Endothelial cell of umbilical vein (primary cell): ENCODE results near the gene RLIM. TPM values are rescaled to one million over a fixed set of nuclear protein-coding genes. Genes with fewer than 3 reads are reported as not detected.

ENCODE experiments used
- BruUV-seq: library from RNA; stranded (reverse); fragments of 400-500 nt; replicated peaks from 2 replicates; lab custom pipeline; 2021; lab: Mats Ljungman, UMichigan
- CTCF ChIA-PET: fragments of 300-600, 350-600 bp; sonication (Branson Sonifier 250); formaldehyde crosslinking; loops from one replicate; lab custom pipeline; 2021; ENCODE audit warnings: antibody characterized with exemption, inconsistent platforms; lab: Charles Lee
- POLR2A ChIA-PET: fragments of 300-600, 350-600 bp; sonication (Branson Sonifier 250); formaldehyde crosslinking; loops from one replicate; lab custom pipeline; 2021; ENCODE audit warnings: antibody characterized with exemption, inconsistent platforms; lab: Charles Lee
- DNase-seq: peaks from one replicate; pipeline ENCODE4 v3.0.0-alpha.2; 2011; ENCODE audit warnings: low read depth, low spot score
- FAIRE-seq: peaks from 2 replicates; lab custom pipeline; 2011; peaks lifted over from hg19 to GRCh38; lab: Jason Lieb, UNC
- H2AFZ ChIP-seq: 2 replicates; pipeline ENCODE4 v1.6.0; 2012; ENCODE audit warnings: low read depth, low read length, control low read depth, inconsistent platforms
- H3K27ac ChIP-seq: 2 replicates; pipeline ENCODE4 v1.5.1; 2011; ENCODE audit warnings: low read depth, mild to moderate bottlenecking, control low read depth, low read length, moderate library complexity; ENCODE audit not compliant: insufficient read depth
- H3K27me3 ChIP-seq, 2 experiments: 2 replicates each; pipeline versions ENCODE4 v1.6.0 to v1.6.1; 2011; ENCODE audit warnings: low read length in 2 of 2, mixed read lengths in 1 of 2; ENCODE audit not compliant: control insufficient read depth in 2 of 2, insufficient read depth in 2 of 2
- H3K36me3 ChIP-seq, 2 experiments: 2 replicates in 1 of 2; 3 replicates in 1 of 2; pipeline ENCODE4 v1.5.1; 2011; ENCODE audit warnings: low read length in 2 of 2, mild to moderate bottlenecking in 1 of 2, moderate library complexity in 1 of 2; ENCODE audit not compliant: control insufficient read depth in 2 of 2, insufficient read depth in 2 of 2; ENCODE audit errors: extremely low read depth in 1 of 2
- H3K4me1 ChIP-seq: 3 replicates; pipeline ENCODE4 v1.5.1; 2011; ENCODE audit warnings: mild to moderate bottlenecking, low read length; ENCODE audit not compliant: control insufficient read depth, insufficient read depth; ENCODE audit errors: extremely low read depth
- H3K4me2 ChIP-seq: 2 replicates; pipeline ENCODE4 v1.6.1; 2011; ENCODE audit warnings: low read length, control low read depth, mixed read lengths; ENCODE audit not compliant: insufficient read depth
- H3K4me3 ChIP-seq, 3 experiments: fragments of 200-600 bp in 1 of 3; sonication (generic), shearing (Covaris generic) in 1 of 3; replicated peaks in 1 of 3; 2 replicates each; pipeline ENCODE4 v1.5.1; 2011 to 2016; ENCODE audit warnings: control low read depth in 3 of 3, low read length in 3 of 3, mild to moderate bottlenecking in 2 of 3, inconsistent platforms in 1 of 3, low read depth in 1 of 3, moderate library complexity in 1 of 3; ENCODE audit not compliant: insufficient read depth in 1 of 3
- H3K79me2 ChIP-seq: 2 replicates; pipeline ENCODE4 v1.6.0; 2012; ENCODE audit warnings: low read length, inconsistent platforms; ENCODE audit not compliant: control insufficient read depth, insufficient read depth
- H3K9ac ChIP-seq: replicated peaks from 2 replicates; pipeline ENCODE3; 2011; ENCODE audit warnings: low read length, control low read depth; ENCODE audit not compliant: insufficient read depth; ENCODE audit errors: extremely low read depth
- H3K9me1 ChIP-seq: replicated peaks from 3 replicates; pipeline ENCODE4 v1.6.0; 2011; ENCODE audit warnings: mild to moderate bottlenecking, low read length; ENCODE audit not compliant: control insufficient read depth, insufficient read depth; ENCODE audit errors: extremely low read depth
- H3K9me3 ChIP-seq: replicated peaks from 2 replicates; pipeline ENCODE4 v1.5.1; 2012; ENCODE audit warnings: low read length, inconsistent platforms; ENCODE audit not compliant: control insufficient read depth, insufficient read depth
- H4K20me1 ChIP-seq: replicated peaks from 2 replicates; pipeline ENCODE3; 2011; ENCODE audit warnings: mild to moderate bottlenecking, low read length; ENCODE audit not compliant: control insufficient read depth, insufficient read depth; ENCODE audit errors: extremely low read depth
- CTCF ChIP-seq, 2 donors: IDR thresholded peaks; 1 replicate in 1 of 2; 2 replicates in 1 of 2; pipeline ENCODE4 v1.5.1; 2011; ENCODE audit warnings: low read length in 2 of 2, mild to moderate bottlenecking in 2 of 2, moderate library complexity in 2 of 2, control low read depth in 1 of 2, inconsistent platforms in 1 of 2, low read depth in 1 of 2; ENCODE audit not compliant: insufficient read depth in 1 of 2; ENCODE audit errors: extremely low read depth in 1 of 2
- EZH2 ChIP-seq: IDR thresholded peaks from 2 replicates; pipeline ENCODE4 v1.6.1; 2012; ENCODE audit warnings: borderline replicate concordance, low read depth, mild to moderate bottlenecking, moderate library complexity, low read length, inconsistent platforms; ENCODE audit not compliant: severe bottlenecking
- FOS ChIP-seq: IDR thresholded peaks from 2 replicates; pipeline ENCODE4 v1.6.1; 2011; ENCODE audit warnings: mild to moderate bottlenecking, low read length, moderate library complexity, borderline replicate concordance; ENCODE audit not compliant: insufficient read depth
- GATA2 ChIP-seq: IDR thresholded peaks from 2 replicates; pipeline ENCODE4 v1.7.0; 2011; ENCODE audit warnings: low read depth, mild to moderate bottlenecking, moderate library complexity, mixed read lengths, low read length; ENCODE audit not compliant: insufficient read length, insufficient read depth
- JUN ChIP-seq: IDR thresholded peaks from 2 replicates; pipeline ENCODE4 v1.6.1; 2011; ENCODE audit warnings: borderline replicate concordance, low read depth; ENCODE audit not compliant: insufficient read length, insufficient read depth
- MAX ChIP-seq: IDR thresholded peaks from 2 replicates; pipeline ENCODE4 v1.6.1; 2011; ENCODE audit not compliant: insufficient read depth, insufficient read length
- MYC ChIP-seq: IDR thresholded peaks from one replicate; pipeline ENCODE4 v1.6.1; 2011; ENCODE audit warnings: mild to moderate bottlenecking, low read depth, low read length
- POLR2A ChIP-seq: IDR thresholded peaks from 2 replicates; pipeline ENCODE4 v1.6.1; 2012; ENCODE audit warnings: low read depth, mild to moderate bottlenecking, control low read depth, low read length
- POLR2AphosphoS5 ChIP-seq: IDR thresholded peaks from 2 replicates; pipeline ENCODE4 v1.6.1; 2012; ENCODE audit warnings: low read depth, mild to moderate bottlenecking, control low read depth, low read length, moderate library complexity; ENCODE audit not compliant: insufficient read depth
- dilution Hi-C: fragments of 300-500 bp; cut with MboI; formaldehyde crosslinking; loops from one replicate; pipeline ENCODE4 v1.15.0; 2019; ENCODE audit warnings: low sequenced_read_pairs; ENCODE audit not compliant: extremely low pct_ligation_motif_present
- intact Hi-C: fragments of 100-400 bp; cut with micrococcal nuclease; formaldehyde crosslinking; loops from one replicate; pipeline ENCODE4 v1.10.0; 2022
- polyA plus RNA-seq, 4 experiments: library from polyadenylated mRNA; depleted of rRNA in 3 of 4; stranded (reverse) in 3 of 4; unstranded in 1 of 4; fragments of >200 nt; gene quantifications; 2 replicates each; pipeline versions ENCODE4 v1.2.1 to v1.2.3, GENCODE V29; 2011 to 2012; ENCODE audit warnings: missing spikeins in 1 of 4
- total RNA-seq: library from RNA; stranded (reverse); gene quantifications from 2 replicates; pipeline ENCODE4 v1.2.3, GENCODE V29; 2021

Gene RLIM
- total and polyA plus RNA-seq, 2 donors (not counting 3 experiments of a cell fraction or from before 2014, with no cell fraction given): 8.2 to 40.1 TPM

DNA sequence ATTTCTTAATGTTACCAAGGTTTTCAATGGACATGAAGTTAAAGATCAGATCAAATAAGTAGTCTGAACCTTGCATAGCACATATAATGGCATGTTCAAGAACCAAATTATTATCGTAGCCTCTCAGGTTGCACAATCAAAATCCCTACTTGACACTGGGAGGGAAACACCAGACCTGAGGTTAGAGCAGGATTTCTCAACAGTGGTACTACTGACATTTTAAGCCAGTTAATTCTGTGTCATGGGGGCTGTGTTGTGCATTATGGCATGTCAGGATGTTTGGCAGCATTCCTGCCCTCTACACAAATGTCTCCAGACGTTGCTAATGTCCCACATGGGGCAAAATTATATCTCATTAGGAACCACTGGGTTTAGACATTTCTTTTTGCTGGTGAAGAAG is 20.8 kb downstream of the RLIM start:
- Histone ChIP-seq H3K36me3 (peaks cover 2 to 6% of the 10 kb centered on the region in 2 experiments), H3K4me2 (no peak overlapping the region), H3K9me1 (no peaks in the 10 kb centered on the region), H4K20me1 (no peaks in the 10 kb centered on the region), H3K9ac (no peak overlapping the region), H3K27ac (no peak overlapping the region), H3K79me2 (peaks cover 38% of the 10 kb centered on the region), H3K4me1 (no peaks in the 10 kb centered on the region), H3K27me3 (no peaks in the 10 kb centered on the region), H3K9me3 (no peaks in the 10 kb centered on the region), H3K4me3 (no peak overlapping the region), H2AFZ (no peak overlapping the region)
- DNase-seq: no peak
- no peak for TF ChIP-seq EZH2
- no peak for TF ChIP-seq MYC
- TF ChIP-seq MAX: no peak
- no peak for TF ChIP-seq JUN
- TF ChIP-seq CTCF (IDR thresholded peaks at IDR 0.05; ENCODE audit: extremely low read depth in 1 of 2, insufficient read depth in 1 of 2, low read depth in 1 of 2, low read length in 2 of 2): no peak
- no peak for TF ChIP-seq POLR2AphosphoS5
- no peak for TF ChIP-seq GATA2
- TF ChIP-seq POLR2A: no peak
- TF ChIP-seq FOS: no peak
- CTCF ChIA-PET: no interaction called here
- BruUV-seq: no TSS peak
- dilution Hi-C loops: no loop called here
- FAIRE-seq: no peak
- intact Hi-C loops: no loop called here
- POLR2A ChIA-PET: no interaction called here
